Measurements from ENCODE around the gene ST6GALNAC1. TPM values are rescaled to one million over a fixed set of nuclear protein-coding genes. Genes with fewer than 3 reads are reported as not detected.

ST6GALNAC1 gene
- total and polyA plus RNA-seq, 2 of the 4 experiments (the other 2 are of a cell fraction), result not detected

GRCh38 chr17:76598004-76598439 lies 45.5 kb downstream of the ST6GALNAC1 start:
- H2BK5ac ChIP-seq (ENCODE audit: low read depth, low read length, poor library complexity, severe bottlenecking), result no peak overlapping the region
- no peak overlapping the region for H2BK20ac ChIP-seq (ENCODE audit: low read depth, low read length)
- DNase-seq (no peak), ATAC-seq (ENCODE audit: low read depth) (no peak)
- no peak overlapping the region for H4K91ac ChIP-seq (ENCODE audit: insufficient read depth, low read depth, low read length)
- no peak overlapping the region for H4K5ac ChIP-seq (ENCODE audit: low read depth, low read length)
- no peak overlapping the region for H3K4me3 ChIP-seq (ENCODE audit: insufficient read depth, low read depth, low read length)
- no peak overlapping the region for H2AFZ ChIP-seq (replicated peaks; ENCODE audit: low read length, poor library complexity)
- no peak overlapping the region for H3K4ac ChIP-seq (ENCODE audit: low read depth, low read length)
- BruUV-seq (replicated peaks), result no TSS peak
- no peak overlapping the region for H3K23ac ChIP-seq (ENCODE audit: low read depth, low read length)
- no peak overlapping the region for H2AK9ac ChIP-seq (replicated peaks; ENCODE audit: low read depth, low read length, poor library complexity)
- no peaks in the 10 kb centered on the region for H3K36me3 ChIP-seq (ENCODE audit: control insufficient read depth, insufficient read depth, low read length)
- no peak overlapping the region for H4K8ac ChIP-seq (ENCODE audit: low read depth in 2 of 2, low read length in 2 of 2)
- H3K14ac ChIP-seq (replicated peaks; ENCODE audit: low read depth, low read length), result no peak overlapping the region
- peaks cover 8% of the 10 kb centered on the region for H3K9me1 ChIP-seq (ENCODE audit: insufficient read depth, low read length)
- in situ Hi-C loops (cut with MboI; ENCODE audit: low sequenced_read_pairs), result no loop called here
- H3K4me2 ChIP-seq (ENCODE audit: low read depth, low read length), result no peak overlapping the region
- TF ChIP-seq CEBPB (IDR thresholded peaks at IDR 0.05; ENCODE audit: low read depth, low read length), result no peak
- TF ChIP-seq MXI1 (IDR thresholded peaks at IDR 0.05; ENCODE audit: borderline replicate concordance, low read depth, low read length), result no peak
- no peak for TF ChIP-seq MAFK (IDR thresholded peaks at IDR 0.05; ENCODE audit: low read depth, low read length)
- TF ChIP-seq SMC3 (IDR thresholded peaks at IDR 0.05; ENCODE audit: low read depth, low read length), result no peak
- no peak for TF ChIP-seq RCOR1 (IDR thresholded peaks at IDR 0.05; ENCODE audit: insufficient replicate concordance, low read length)
- H3K27ac ChIP-seq (ENCODE audit: insufficient read depth, low read length), result no peak overlapping the region
- no peak overlapping the region for H3K9ac ChIP-seq (ENCODE audit: low read depth, low read length)
- WGBS, 2 experiments (ENCODE audit: extremely low coverage in 2 of 2, insufficient read length in 1 of 2), result 0% methylated on average over 1 of the region's 2 CpGs; no CpG with 5 or more reads in 1 of the 2 experiments
- H3K4me1 ChIP-seq (ENCODE audit: control insufficient read depth, insufficient read depth, low read length), result peaks cover 2% of the 10 kb centered on the region; the same call in 1 of the 2 replicates
- intact Hi-C loops (cut with micrococcal nuclease), result no loop called here
- no peaks in the 10 kb centered on the region for H3K27me3 ChIP-seq (ENCODE audit: control insufficient read depth, insufficient read depth, low read length)
- no peak overlapping the region for H3K56ac ChIP-seq (ENCODE audit: extremely low read depth, insufficient read depth, low read length)
- no peak overlapping the region for H2BK120ac ChIP-seq (ENCODE audit: low read depth, low read length)
- no peaks in the 10 kb centered on the region for H3K79me1 ChIP-seq (ENCODE audit: low read depth in 1 of 2, low read length in 2 of 2)
- dilution Hi-C loops (cut with HindIII; ENCODE audit: low sequenced_read_pairs, unreplicated experiment), result no loop called here
- POLR2A ChIA-PET (ENCODE audit: unreplicated experiment), result no interaction called here
- no peaks in the 10 kb centered on the region for H4K20me1 ChIP-seq (ENCODE audit: insufficient read depth, low read length)
- no peaks in the 10 kb centered on the region for H3K9me3 ChIP-seq (ENCODE audit: control insufficient read depth, insufficient read depth, low read length)
- no peak overlapping the region for H3K18ac ChIP-seq (ENCODE audit: low read depth, low read length)
- CTCF ChIA-PET, result interaction anchor here (2.5 kb wide), 1 partner anchor 25 kb away, joined by 6 read pairs; no protein-coding TSS in a partner anchor
- H2AK5ac ChIP-seq (ENCODE audit: low read depth, low read length), result no peak overlapping the region
- no peak overlapping the region for H2BK15ac ChIP-seq (ENCODE audit: low read depth, low read length)
